ENCODE results near the gene AFMID. TPM values are rescaled to one million over a fixed set of nuclear protein-coding genes. Genes with fewer than 3 reads are reported as not detected.
"Not testable (repeated sequence)": the region's sequence is repeated elsewhere in the genome, so short reads cannot be mapped to it uniquely, and the experiment has no call there.

The AFMID gene
- total RNA-seq, 1 donor: 45.1 TPM

DNA sequence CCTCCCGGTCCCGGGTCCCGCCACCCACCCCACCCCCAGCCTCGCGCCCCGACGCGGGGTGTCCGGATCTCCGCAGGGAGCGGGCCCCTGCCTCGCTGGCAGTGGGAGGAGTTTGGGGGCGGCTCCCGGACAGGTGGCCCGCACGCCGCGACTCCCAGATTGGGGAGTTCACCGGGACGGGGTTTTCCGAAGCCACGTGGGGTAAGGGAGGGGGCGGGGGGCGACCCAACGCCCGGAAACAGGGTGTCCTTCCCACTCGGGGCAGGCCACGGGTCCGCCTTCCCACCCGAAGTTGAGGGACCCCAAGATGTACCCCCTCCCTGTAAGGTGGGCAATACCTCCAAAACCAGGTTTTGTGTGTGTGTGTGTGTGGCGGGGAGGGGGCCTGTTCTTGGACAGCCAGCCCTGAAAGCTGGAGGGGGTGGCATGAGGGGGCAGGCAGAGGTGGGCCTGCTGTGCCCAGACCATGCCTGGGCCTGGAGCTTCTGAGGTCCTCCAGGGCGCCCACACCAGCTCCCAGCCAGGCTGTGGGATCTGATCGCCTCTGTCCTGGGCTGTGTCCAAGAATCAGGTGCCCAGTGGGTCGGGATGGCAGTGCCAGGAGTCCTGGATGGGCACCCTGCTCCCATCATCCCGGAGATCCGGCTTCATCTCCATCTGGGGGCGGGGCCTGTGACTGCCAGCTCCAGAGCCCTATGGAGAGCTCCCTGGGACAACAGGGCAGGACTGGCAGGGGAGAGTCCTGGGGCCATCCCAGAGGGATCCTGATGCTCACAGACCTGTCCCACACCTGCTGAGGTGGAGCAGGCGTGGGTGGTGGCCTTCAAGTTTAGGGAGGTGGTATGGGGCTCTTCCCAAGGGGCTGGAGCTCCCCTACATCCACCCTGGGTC, 18.0 kb upstream of the AFMID start:
- DNase-seq (ENCODE audit: low read depth): no peak
- H3K4me3 ChIP-seq (ENCODE audit: low read depth, low read length): peak overlapping the region; percentile 60
- TF ChIP-seq, protein P1, sequence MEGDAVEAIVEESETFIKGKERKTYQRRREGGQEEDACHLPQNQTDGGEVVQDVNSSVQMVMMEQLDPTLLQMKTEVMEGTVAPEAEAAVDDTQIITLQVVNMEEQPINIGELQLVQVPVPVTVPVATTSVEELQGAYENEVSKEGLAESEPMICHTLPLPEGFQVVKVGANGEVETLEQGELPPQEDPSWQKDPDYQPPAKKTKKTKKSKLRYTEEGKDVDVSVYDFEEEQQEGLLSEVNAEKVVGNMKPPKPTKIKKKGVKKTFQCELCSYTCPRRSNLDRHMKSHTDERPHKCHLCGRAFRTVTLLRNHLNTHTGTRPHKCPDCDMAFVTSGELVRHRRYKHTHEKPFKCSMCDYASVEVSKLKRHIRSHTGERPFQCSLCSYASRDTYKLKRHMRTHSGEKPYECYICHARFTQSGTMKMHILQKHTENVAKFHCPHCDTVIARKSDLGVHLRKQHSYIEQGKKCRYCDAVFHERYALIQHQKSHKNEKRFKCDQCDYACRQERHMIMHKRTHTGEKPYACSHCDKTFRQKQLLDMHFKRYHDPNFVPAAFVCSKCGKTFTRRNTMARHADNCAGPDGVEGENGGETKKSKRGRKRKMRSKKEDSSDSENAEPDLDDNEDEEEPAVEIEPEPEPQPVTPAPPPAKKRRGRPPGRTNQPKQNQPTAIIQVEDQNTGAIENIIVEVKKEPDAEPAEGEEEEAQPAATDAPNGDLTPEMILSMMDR (IDR thresholded peaks at IDR 0.05; ENCODE audit: insufficient read depth, low read length): no peak

DNA sequence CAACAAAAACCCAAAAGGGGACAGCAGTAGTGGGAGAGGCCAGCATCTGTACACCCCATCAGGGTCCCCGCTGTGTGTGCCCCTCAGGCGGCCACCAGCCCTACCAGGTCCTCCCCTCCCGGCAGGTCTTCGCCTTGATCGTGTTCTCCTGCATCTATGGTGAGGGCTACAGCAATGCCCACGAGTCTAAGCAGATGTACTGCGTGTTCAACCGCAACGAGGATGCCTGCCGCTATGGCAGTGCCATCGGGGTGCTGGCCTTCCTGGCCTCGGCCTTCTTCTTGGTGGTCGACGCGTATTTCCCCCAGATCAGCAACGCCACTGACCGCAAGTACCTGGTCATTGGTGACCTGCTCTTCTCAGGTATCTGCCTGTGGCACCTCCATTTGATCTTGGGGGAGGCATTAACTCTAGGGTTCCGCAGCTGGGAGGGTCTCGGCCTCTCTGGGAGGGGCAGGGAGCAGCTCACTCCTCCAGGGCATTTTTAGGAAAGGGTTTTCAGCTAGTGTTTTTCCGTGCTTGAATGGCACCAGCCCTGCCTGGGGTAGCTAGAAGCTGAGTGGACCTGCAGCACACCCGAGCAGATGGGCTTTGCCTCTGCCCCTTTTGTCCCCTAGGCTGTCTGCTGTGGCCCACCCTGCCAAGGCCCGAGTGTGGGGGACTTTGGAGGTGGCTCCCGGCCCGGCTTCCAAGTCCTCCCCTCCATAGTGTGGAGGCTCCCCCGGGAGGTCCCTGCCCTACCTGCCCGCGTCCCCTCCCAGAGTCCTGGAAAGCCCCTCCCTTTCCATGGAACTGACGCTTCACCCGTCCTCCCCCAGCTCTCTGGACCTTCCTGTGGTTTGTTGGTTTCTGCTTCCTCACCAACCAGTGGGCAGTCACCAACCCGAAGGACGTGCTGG, 16.2 kb upstream of the AFMID start:
- TF ChIP-seq, protein P1 (IDR thresholded peaks at IDR 0.05; ENCODE audit: insufficient read depth, low read length): no peak
- no peak for DNase-seq (ENCODE audit: low read depth)
- H3K4me3 ChIP-seq (ENCODE audit: low read depth, low read length): no peak overlapping the region

DNA sequence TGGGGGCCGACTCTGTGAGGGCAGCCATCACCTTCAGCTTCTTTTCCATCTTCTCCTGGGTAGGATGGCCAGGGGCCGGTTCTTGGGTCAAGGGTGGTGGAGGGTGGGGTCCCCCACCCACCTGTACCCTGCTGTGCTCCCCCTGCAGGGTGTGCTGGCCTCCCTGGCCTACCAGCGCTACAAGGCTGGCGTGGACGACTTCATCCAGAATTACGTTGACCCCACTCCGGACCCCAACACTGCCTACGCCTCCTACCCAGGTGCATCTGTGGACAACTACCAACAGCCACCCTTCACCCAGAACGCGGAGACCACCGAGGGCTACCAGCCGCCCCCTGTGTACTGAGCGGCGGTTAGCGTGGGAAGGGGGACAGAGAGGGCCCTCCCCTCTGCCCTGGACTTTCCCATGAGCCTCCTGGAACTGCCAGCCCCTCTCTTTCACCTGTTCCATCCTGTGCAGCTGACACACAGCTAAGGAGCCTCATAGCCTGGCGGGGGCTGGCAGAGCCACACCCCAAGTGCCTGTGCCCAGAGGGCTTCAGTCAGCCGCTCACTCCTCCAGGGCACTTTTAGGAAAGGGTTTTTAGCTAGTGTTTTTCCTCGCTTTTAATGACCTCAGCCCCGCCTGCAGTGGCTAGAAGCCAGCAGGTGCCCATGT, 15.4 kb upstream of the AFMID start:
- not testable (repeated sequence) for DNase-seq (ENCODE audit: low read depth); H3K4me3 ChIP-seq (ENCODE audit: low read depth, low read length)

DNA sequence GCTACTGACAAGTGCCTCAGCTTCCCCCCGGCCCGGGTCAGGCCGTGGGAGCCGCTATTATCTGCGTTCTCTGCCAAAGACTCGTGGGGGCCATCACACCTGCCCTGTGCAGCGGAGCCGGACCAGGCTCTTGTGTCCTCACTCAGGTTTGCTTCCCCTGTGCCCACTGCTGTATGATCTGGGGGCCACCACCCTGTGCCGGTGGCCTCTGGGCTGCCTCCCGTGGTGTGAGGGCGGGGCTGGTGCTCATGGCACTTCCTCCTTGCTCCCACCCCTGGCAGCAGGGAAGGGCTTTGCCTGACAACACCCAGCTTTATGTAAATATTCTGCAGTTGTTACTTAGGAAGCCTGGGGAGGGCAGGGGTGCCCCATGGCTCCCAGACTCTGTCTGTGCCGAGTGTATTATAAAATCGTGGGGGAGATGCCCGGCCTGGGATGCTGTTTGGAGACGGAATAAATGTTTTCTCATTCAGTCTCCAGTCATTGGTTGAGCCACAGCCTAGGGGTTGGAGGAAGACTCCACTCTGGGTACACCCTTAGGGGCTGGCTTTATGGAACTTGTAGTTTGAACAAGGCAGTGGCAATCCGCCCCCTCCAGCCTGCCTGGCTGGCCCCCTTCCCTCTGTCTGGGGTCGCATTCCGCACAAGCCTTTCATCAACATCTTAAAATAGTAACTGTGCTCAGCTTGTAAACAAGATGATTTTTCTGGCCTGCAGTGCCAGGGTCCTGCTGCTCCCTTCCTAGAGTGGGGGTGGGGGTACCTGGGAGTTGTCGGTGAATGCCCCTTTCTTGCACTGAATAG, 14.7 kb upstream of the AFMID start:
- TF ChIP-seq, protein P1 (IDR thresholded peaks at IDR 0.05; ENCODE audit: insufficient read depth, low read length): no peak
- no peak overlapping the region for H3K4me3 ChIP-seq (ENCODE audit: low read depth, low read length)
- DNase-seq (ENCODE audit: low read depth): no peak

DNA sequence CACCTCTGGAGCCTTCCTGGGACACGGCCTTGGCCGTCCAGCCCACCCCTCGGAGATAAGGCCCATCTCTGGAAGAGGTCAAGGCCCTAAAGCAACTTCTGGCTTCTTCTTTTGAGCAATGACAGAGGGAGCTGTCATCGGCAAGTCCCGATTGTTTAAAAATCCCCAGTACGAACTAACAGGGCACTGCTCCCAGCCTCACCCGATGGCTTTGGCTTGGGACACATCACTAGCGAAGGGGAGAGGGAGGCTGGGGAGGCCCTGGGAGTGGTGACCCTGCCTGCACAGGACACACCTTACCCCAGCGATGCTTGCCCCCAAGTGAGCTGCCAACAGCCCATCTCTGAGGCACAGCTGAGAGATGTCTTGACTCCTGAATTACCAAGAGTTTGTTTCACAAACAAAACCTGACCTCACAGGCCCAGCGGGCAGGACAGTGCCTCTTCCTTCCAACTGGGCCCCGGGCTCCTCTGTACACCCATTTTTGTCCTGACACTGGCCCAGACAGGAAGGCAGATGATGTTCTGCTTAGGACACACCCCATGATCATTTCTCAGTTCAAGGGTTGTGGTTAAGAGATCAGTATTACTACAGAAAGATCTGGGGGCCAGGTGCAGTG, 14.0 kb upstream of the AFMID start:
- DNase-seq (ENCODE audit: low read depth): no peak
- TF ChIP-seq, protein P1 (IDR thresholded peaks at IDR 0.05; ENCODE audit: insufficient read depth, low read length): no peak
- H3K4me3 ChIP-seq (ENCODE audit: low read depth, low read length): no peak overlapping the region

DNA sequence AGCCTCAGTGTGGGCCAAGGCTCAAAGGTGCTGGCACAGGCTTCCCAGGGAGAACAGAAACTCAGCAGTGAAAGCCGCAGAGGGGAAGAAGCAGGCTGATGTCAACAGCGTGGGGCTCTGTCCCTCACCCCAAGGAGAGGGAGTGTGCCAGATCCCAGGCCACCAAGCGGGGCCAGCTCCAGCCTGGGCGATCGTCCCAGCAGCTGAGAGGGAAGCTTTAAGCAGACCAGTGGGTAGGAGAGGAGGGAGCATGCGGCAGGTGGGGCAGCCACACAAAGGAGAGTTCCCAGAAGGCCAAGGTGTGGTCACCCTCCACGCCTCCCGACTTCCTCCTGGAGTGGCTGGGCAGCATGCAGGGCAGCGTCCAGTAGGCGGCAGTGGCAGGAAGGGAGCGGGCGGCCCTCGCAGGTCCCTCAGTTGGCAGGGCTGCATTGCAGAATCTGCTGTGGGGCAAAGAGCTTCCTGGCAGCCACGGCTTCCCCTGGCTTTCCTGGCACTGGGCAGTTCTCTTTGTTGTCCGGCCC, 12.8 kb upstream of the AFMID start:
- no peak for DNase-seq (ENCODE audit: low read depth)
- TF ChIP-seq, protein P1 (IDR thresholded peaks at IDR 0.05; ENCODE audit: insufficient read depth, low read length): no peak
- H3K4me3 ChIP-seq (ENCODE audit: low read depth, low read length): no peak overlapping the region

Measured in fibroblast of the aortic adventitia (primary cell).